OCI-M2 (cell line): Measurements from ENCODE around the gene ING2.
"Not testable (repeated sequence)": the region's sequence is repeated elsewhere in the genome, so short reads cannot be mapped to it uniquely, and the experiment has no call there.

Experiments
- DNase-seq: peaks from one replicate; lab custom pipeline; 2025; ENCODE audit not compliant: unreplicated experiment; lab: John Stamatoyannopoulos, UW

The ING2 gene

DNA sequence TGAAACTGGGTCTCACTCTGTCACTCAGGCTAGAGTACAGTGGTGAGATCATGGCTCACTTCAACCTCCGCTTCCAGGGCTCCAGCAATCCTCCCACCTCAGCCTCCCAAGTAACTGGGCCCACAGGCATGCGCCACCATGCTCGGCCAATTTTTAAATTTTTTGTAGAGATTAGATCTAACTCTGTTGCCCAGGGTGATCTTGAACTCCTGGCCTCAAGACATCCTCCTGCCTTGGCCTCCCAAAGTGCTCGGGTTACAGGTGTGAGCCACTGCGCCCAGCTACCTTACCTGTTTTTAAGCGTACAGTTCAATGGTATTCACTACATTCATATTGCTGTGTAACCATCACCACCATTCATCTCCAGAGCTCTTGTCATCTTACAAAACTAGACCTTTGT lies 41.5 kb downstream of the ING2 start:
- no peak for DNase-seq

GRCh38 chr4:183548306-183548705 lies 43.4 kb downstream of the ING2 start:
- DNase-seq = no peak

DNA sequence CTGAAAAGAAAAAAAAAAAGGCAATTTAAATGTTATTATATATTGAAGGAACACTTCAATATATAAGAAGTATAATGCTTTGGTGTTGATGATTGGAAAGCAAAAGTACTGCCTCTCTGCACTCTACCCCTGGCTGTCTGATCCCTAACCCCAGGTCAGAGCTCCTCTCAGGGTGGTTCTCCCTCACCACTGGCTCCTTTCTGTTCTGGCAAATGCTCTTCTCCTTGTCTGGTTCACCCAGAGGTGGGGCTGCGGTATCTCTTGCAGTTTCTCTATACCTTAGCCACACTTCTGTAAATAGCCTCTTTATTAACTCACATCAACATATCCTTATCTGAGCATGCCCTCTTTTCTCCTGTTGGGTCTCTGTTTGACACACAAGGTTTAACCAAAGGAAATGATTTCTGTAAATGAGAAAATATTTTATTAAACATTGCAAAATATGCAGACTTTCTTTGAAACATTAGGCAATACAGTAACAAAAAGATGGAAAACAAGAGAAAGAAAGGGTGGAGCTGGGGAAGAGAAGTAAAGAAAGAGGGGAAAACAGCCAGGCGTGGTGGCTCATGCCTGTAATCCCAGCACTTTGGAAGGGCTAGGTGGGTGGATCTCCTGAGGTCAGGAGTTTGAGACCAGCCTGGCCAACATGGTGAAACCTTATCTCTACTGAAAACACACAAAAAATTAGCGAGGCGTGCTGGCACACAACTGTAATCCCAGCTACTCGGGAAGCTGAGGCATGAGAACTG lies 45.7 kb downstream of the ING2 start:
- no peak for DNase-seq

DNA sequence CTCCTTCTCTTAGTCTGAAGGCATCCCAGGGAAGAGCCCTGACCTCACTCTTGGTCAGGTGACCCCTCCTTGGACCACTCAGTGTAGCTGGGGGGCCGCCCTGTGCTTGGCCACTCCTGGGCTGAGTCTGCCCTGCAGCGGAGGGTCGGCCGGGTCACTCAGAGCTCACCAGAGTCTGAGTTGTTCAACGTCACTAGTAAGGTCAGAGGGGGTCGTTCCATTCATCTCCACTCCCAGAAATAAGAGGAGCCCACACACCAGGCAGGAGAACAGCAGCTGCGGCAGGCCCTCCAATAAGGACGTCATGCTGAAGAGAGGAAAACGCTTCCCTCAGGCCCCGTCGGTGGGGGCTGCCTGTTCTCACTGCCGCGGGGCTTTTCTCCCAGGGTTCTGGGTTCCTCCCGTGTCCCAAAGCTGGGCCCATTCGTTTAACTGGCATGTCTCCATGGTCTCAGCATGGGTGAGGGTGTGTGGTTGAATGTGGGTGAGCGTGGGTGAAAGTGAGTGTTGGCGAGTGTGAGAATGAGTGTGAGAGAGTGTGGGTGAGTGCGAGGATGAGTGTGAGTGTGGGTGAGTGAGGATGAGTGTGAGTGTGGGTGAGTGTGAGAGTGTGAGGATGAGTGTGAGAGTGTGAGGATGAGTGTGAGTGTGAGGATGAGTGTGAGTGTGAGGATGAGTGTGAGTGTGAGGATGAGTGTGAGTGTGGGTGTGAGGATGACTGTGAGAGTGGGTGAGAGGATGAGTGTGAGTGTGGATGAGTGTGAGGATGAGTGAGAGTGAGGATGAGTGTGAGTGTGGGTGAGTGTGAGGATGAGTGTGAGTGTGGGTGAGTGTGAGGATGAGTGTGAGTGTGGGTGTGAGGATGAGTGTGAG lies 47.7 kb downstream of the ING2 start:
- no peak for DNase-seq

GRCh38 chr4:183553147-183553478 lies 48.3 kb downstream of the ING2 start:
- DNase-seq = not testable (repeated sequence)

- no peak for DNase-seq
These were observed 48.9 kb downstream of the ING2 start for GRCh38 chr4:183553601-183554345.

DNA sequence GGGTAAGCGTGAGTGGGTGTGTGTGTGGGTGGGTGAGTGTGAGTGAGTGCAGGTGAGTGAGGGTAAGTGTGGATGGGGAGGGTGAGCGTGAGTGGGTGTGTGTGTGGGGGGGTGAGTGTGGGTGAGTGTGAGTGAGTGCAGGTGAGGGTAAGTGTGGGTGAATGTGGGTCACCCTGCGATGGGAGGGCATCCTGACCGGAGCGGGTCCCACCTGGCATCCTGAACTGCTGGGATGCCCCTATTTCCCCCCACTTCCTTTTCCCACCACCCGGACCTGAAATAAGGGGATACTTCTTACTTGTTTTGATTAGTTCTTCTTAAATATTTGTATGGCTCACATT lies 49.5 kb downstream of the ING2 start:
- DNase-seq = no peak

DNA sequence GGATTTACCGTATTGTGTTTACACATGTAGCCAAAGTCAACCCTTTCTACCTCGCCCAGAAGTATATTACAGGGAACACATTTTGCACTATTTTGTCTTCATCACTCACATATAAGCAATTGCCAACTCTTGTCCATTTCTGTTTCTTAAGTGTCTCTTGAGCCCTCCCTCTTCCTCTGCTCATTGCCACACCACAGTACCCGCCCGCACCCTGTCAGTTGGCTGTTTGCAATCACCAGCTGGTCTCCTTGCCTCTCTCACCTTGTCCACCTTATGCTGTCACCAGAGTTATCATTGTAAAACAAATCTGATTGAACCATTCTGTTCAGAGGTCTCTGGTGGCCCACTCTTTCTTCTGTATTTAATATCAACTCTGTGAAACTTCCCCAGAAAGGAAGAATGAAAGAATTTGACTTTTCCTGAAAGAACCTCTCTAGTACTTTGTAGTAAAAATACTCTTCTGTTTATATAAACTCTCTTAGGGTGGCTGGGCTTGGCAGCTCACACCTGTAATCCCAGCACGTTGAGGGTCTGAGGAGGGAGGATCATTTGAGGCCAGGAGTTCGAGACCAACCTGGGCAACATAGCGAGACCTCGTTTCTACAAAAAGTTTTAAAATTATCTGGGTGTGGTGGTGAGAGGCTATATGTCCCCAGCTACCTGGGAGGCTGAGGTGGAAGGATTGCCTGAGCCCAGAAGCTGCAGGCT lies 50.2 kb downstream of the ING2 start:
- no peak for DNase-seq

GRCh38 chr4:183556947-183557346 lies 52.1 kb downstream of the ING2 start:
- DNase-seq = no peak

DNA sequence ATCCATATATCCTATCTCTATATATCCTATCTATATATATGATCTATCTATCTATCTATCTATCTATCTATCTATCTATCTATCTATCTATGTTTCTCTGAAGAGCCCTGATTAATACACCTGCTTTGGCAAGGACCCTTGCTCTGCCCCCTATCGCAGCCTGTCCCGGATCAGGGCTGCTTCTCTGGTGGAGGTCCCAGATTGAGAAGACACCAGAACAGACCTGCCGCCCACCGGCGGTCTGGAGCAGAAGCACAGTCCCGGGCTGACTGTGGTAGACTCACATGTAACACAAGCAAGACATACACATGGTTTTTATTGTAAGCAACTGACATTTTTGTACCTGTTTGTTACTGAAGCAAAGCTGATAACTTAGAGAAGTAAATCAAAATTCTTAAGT lies 52.8 kb downstream of the ING2 start:
- DNase-seq = no peak

DNA sequence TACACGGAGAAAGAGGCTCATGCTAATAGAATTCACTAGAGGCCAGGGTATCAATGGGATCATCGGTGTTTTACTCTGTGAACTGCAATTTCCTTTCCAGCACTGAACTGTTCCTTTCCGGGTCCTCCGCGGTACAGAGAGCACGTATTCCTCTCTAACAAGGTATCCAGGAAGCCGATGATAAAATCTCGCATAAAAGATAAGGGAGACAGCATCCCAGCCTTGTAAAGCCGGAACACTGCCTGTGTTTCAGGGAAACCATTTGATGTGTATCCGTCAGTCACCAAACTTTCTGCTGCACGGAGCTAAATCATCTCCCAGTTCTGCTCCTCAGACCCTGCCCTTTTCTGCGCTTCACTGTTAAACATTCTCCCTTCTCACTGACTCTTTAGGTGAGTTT lies 54.0 kb downstream of the ING2 start:
- DNase-seq = no peak

- no peak for DNase-seq
These were observed 57.0 kb downstream of the ING2 start for GRCh38 chr4:183561905-183562304.
